SU-DHL-6 (cell line): ENCODE data around the gene PDF.
"Not testable (repeated sequence)": the region's sequence is repeated elsewhere in the genome, so short reads cannot be mapped to it uniquely, and the experiment has no call there.

Source experiments
- H2AFZ ChIP-seq: fragments of 200-600 bp; sonication (generic); 2 replicates; pipeline ENCODE4 v1.6.1; 2014; ENCODE audit warnings: low read depth, mild to moderate bottlenecking, moderate library complexity, mixed read lengths, antibody characterized with exemption, low read length; ENCODE audit not compliant: severe bottlenecking
- H3F3A ChIP-seq: fragments of 200-600 bp; shearing (Covaris generic); 2 replicates; pipeline ENCODE4 v1.6.0; 2016; ENCODE audit warnings: antibody characterized with exemption, mild to moderate bottlenecking; ENCODE audit not compliant: insufficient read depth
- H3K27ac ChIP-seq: fragments of 200-600 bp; sonication (generic); 2 replicates; pipeline ENCODE4 v1.5.1; 2016; ENCODE audit warnings: low read depth, mild to moderate bottlenecking, low read length, moderate library complexity, mixed read lengths
- H3K27me3 ChIP-seq: fragments of 200-600 bp; sonication (generic), shearing (Covaris generic); 2 replicates; pipeline ENCODE4 v1.6.0; 2014; ENCODE audit warnings: mild to moderate bottlenecking, low read length
- H3K36me3 ChIP-seq: fragments of 200-600 bp; sonication (generic); 2 replicates; pipeline ENCODE4 v1.6.1; 2014; ENCODE audit warnings: mild to moderate bottlenecking, low read length, mixed read lengths
- H3K4me2 ChIP-seq: fragments of 300-600, 200-600 bp; shearing (Covaris generic), sonication (generic); 2 replicates; pipeline ENCODE4 v1.6.0; 2014; ENCODE audit warnings: low read length, low read depth, mild to moderate bottlenecking; ENCODE audit not compliant: poor library complexity, severe bottlenecking
- H3K4me3 ChIP-seq: fragments of 200-600 bp; sonication (generic); 2 replicates; pipeline ENCODE4 v1.5.1; 2014; ENCODE audit warnings: antibody characterized with exemption, low read length, mild to moderate bottlenecking, mixed read lengths; ENCODE audit not compliant: insufficient read depth, poor library complexity, severe bottlenecking
- H3K79me2 ChIP-seq: fragments of 200-600 bp; sonication (generic); 2 replicates; pipeline ENCODE4 v1.6.1; 2014; ENCODE audit warnings: mild to moderate bottlenecking, low read length, moderate library complexity; ENCODE audit not compliant: insufficient read depth
- H3K9ac ChIP-seq: fragments of 200-600 bp; sonication (generic); 2 replicates; pipeline ENCODE4 v1.7.0; 2014; ENCODE audit warnings: mild to moderate bottlenecking, low read length
- H3K9me2 ChIP-seq: fragments of 200-600 bp; sonication (generic); replicated peaks from 2 replicates; pipeline ENCODE4 v1.6.1; 2014; ENCODE audit warnings: low read length; ENCODE audit not compliant: insufficient read depth
- H3K9me3 ChIP-seq: fragments of 200-600 bp; sonication (generic); 2 replicates; pipeline ENCODE4 v1.6.1; 2014; ENCODE audit warnings: low read length, mixed read lengths; ENCODE audit not compliant: insufficient read depth
- H4K20me1 ChIP-seq: fragments of 200-600 bp; sonication (generic); 2 replicates; pipeline ENCODE4 v1.6.1; 2014; ENCODE audit warnings: low read depth, mild to moderate bottlenecking, antibody characterized with exemption, low read length, moderate library complexity, mixed read lengths
- EZH2phosphoT487 ChIP-seq: fragments of 200-600 bp; sonication (generic), shearing (Covaris generic); conservative IDR thresholded peaks from 2 replicates; pipeline ENCODE4 v1.6.1; 2018; ENCODE audit warnings: mild to moderate bottlenecking, antibody characterized with exemption, low read length, moderate library complexity, mixed read lengths
- TF ChIP-seq, protein P1 (sequence below): fragments of 200-600 bp; sonication (generic); IDR thresholded peaks from one replicate; pipeline ENCODE4 v1.5.1; 2017; ENCODE audit warnings: antibody characterized with exemption, mild to moderate bottlenecking, low read length, moderate library complexity; ENCODE audit not compliant: insufficient read depth, poor library complexity, severe bottlenecking

The PDF gene

DNA sequence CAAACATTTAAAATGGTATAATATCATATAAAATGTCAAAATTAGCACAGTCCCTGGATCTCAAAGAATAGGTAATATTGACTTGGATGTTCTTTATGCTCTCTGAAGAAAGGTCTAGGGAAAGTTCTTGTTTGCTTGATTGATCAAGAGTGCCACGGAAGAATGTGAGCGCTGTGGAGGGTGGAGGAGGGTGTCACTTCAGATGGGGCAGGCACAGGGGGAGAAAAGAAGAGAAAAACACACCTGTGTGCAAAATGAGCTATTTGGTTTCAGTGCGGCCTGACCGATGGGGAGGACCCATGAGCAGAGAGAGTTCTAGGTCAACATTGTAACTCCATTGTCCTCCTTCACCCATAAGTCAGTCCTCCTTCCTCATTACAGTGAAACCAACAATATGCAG lies 28.1 kb downstream of the PDF start:
- no peak for TF ChIP-seq EZH2phosphoT487
- TF ChIP-seq, protein P1, sequence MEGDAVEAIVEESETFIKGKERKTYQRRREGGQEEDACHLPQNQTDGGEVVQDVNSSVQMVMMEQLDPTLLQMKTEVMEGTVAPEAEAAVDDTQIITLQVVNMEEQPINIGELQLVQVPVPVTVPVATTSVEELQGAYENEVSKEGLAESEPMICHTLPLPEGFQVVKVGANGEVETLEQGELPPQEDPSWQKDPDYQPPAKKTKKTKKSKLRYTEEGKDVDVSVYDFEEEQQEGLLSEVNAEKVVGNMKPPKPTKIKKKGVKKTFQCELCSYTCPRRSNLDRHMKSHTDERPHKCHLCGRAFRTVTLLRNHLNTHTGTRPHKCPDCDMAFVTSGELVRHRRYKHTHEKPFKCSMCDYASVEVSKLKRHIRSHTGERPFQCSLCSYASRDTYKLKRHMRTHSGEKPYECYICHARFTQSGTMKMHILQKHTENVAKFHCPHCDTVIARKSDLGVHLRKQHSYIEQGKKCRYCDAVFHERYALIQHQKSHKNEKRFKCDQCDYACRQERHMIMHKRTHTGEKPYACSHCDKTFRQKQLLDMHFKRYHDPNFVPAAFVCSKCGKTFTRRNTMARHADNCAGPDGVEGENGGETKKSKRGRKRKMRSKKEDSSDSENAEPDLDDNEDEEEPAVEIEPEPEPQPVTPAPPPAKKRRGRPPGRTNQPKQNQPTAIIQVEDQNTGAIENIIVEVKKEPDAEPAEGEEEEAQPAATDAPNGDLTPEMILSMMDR, result no peak
- no peak overlapping the region for H3K9ac ChIP-seq
- no peaks in the 10 kb centered on the region; the same call in 1 of the 2 replicates for H3K36me3 ChIP-seq
- H2AFZ ChIP-seq, result no peak overlapping the region
- no peak overlapping the region for H3K4me2 ChIP-seq
- no peaks in the 10 kb centered on the region for H3K27me3 ChIP-seq
- no peaks in the 10 kb centered on the region for H3K9me3 ChIP-seq
- no peaks in the 10 kb centered on the region for H3F3A ChIP-seq
- no peak overlapping the region for H3K4me3 ChIP-seq
- no peak overlapping the region for H3K27ac ChIP-seq
- no peaks in the 10 kb centered on the region for H3K79me2 ChIP-seq
- H4K20me1 ChIP-seq, result no peaks in the 10 kb centered on the region
- no peaks in the 10 kb centered on the region for H3K9me2 ChIP-seq

DNA sequence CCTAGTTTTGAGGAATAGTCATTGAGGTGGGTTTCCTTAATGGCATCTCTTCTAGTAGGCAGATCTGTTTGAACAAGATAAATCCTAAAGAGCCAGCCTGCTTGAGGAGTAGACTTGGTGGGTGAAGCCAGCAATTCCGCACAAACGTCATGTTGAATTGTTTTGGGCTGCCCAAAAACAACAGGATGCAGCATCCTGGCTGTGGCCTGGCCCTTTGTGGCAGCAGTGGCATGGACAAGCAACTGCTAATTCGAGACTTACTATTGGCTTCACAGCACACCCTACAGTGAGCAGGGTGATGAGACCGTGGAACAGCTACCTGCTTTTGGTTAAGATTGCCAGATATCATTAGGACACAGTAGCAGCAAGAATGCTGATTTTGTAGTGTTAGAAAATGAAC lies 28.5 kb downstream of the PDF start:
- Histone ChIP-seq H3K9me3 (no peaks in the 10 kb centered on the region), H3K4me3 (no peak overlapping the region), H3K27ac (no peak overlapping the region), H3K79me2 (no peaks in the 10 kb centered on the region), H3K36me3 (no peaks in the 10 kb centered on the region; the same call in 1 of the 2 replicates), H4K20me1 (no peaks in the 10 kb centered on the region), H2AFZ (no peak overlapping the region), H3F3A (no peaks in the 10 kb centered on the region), H3K9me2 (no peaks in the 10 kb centered on the region), H3K27me3 (no peaks in the 10 kb centered on the region), H3K4me2 (no peak overlapping the region), H3K9ac (no peak overlapping the region)
- TF ChIP-seq, protein P1, result no peak
- no peak for TF ChIP-seq EZH2phosphoT487

DNA sequence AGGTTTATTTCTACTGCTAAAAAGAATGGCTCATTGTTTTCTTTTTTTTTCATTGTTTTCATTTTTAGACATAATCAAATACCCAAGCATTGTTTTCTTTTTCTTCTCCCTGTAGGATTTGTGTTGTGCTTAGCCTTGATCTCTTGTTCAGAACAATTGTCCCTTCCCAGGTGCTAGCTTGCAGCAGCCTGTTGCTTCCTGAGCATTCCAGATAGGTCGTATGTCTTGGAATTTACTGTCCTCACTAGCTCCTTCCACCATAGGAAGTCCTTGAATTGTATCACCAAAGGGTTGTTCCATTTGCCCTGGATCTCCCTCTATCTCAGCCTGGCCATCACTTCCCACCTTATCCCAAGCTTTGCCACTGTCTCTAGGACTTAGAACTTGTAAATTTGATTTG lies 29.2 kb downstream of the PDF start:
- TF ChIP-seq EZH2phosphoT487, result no peak
- TF ChIP-seq, protein P1, result no peak
- Histone ChIP-seq H2AFZ (no peak overlapping the region), H3K27ac (no peak overlapping the region), H3K79me2 (no peaks in the 10 kb centered on the region), H3K9ac (no peak overlapping the region), H3K36me3 (no peaks in the 10 kb centered on the region; the same call in 1 of the 2 replicates), H3K9me3 (no peaks in the 10 kb centered on the region), H4K20me1 (no peaks in the 10 kb centered on the region), H3K4me3 (no peak overlapping the region), H3F3A (no peaks in the 10 kb centered on the region), H3K9me2 (no peaks in the 10 kb centered on the region), H3K4me2 (no peak overlapping the region), H3K27me3 (no peaks in the 10 kb centered on the region)

DNA sequence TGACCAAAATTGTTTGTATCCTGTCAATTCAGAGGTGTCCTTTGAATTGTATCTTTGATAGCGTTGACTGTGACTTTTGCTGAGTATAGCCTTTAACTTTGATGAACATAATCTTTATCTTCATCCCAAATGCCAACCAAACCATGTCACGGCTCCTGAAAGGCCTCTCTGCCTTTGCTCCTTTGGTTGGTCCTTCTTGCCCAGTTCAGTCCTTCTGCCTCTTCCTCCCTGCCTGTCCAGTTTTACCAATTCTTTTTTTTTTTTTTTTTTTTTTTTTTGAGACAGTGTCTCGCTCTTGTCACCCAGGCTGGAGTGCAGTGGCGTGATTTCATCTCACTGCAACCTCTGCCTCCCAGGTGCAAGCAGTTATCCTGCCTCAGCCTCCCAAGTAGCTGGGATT lies 32.1 kb downstream of the PDF start:
- Histone ChIP-seq H4K20me1 (no peaks in the 10 kb centered on the region), H3K36me3 (no peaks in the 10 kb centered on the region; the same call in 1 of the 2 replicates), H3K79me2 (no peaks in the 10 kb centered on the region), H3K27me3 (no peaks in the 10 kb centered on the region), H3K9me2 (no peaks in the 10 kb centered on the region), H3F3A (no peaks in the 10 kb centered on the region), H3K4me3 (no peak overlapping the region), H3K9ac (no peak overlapping the region), H3K9me3 (no peaks in the 10 kb centered on the region), H3K27ac (no peak overlapping the region), H3K4me2 (no peak overlapping the region), H2AFZ (no peak overlapping the region)
- TF ChIP-seq, protein P1, result no peak
- no peak for TF ChIP-seq EZH2phosphoT487

DNA sequence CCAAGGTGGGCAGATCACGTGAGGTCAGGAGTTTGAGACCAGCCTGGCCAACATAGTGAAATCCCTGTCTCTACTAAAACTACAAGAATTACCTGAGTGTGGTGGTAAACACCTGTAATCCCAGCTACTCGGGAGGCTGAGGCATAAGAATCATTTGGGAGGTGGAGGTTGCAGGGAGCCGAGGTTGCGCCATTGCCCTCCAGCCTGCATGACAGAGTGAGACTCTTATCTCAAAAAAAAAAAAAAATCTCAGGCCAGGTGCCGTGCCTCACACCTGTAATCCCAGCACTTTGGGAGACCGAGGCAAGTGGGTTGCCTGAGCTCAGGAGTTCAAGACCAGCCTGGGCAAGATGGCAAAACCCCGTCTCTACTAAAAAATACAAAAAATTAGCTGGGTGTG lies 33.6 kb downstream of the PDF start:
- not testable (repeated sequence) for H3K4me3 ChIP-seq, H3F3A ChIP-seq, H3K36me3 ChIP-seq, H3K9ac ChIP-seq, H3K79me2 ChIP-seq, H3K9me3 ChIP-seq, H2AFZ ChIP-seq, H3K27ac ChIP-seq, H3K4me2 ChIP-seq, H4K20me1 ChIP-seq, H3K9me2 ChIP-seq, H3K27me3 ChIP-seq
